Astrocyte of the spinal cord (primary cell): ENCODE data around the gene CDH6.

Experiments
- DNase-seq: peaks from one replicate; pipeline ENCODE4 v3.0.0; 2011; ENCODE audit warnings: low read depth, low spot score
- H3K4me3 ChIP-seq: 2 replicates; pipeline ENCODE4 v1.5.1; 2011; ENCODE audit warnings: low read depth, mild to moderate bottlenecking, low read length, moderate library complexity
- in situ Hi-C: cut with HindIII; loops from 2 replicates; pipeline ENCODE4 v1.10.0; 2017; ENCODE audit warnings: low sequenced_read_pairs
- TF ChIP-seq, protein P1 (sequence below): IDR thresholded peaks from 2 replicates; pipeline ENCODE4 v1.5.1; 2012; ENCODE audit warnings: low read depth, mild to moderate bottlenecking, low read length, inconsistent platforms

Gene CDH6

DNA sequence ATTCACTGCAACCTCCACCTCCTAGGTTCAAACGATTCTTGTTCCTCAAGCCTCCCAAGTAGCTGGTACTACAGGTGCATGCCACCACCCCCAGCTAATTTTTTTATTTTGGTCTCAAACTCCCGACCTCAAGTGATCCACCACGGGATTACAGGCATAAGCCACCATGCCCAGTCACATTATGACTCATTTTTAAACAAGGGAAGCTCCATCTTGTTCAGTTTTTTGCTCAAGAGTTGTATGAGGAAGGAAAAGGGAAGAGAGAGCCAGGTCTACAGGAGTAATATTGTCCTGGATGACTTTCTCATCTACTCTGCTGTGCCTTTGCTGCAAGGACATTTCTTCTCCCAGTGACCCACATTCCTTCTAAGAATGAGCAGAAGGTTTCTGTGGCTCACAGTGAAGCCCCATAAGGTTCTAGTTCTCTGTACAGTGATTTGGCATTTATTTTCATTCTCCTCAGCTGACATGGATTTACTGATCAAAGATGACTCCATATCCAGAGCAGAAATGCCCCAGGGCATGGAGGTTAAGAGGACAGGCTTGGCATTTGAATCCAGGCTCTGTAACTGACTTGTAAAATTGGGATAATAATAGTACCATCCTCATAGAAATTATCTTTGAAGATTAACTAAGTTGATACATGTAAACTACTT, 153.5 kb downstream of the CDH6 start:
- DNase-seq, result no peak
- TF ChIP-seq, protein P1, sequence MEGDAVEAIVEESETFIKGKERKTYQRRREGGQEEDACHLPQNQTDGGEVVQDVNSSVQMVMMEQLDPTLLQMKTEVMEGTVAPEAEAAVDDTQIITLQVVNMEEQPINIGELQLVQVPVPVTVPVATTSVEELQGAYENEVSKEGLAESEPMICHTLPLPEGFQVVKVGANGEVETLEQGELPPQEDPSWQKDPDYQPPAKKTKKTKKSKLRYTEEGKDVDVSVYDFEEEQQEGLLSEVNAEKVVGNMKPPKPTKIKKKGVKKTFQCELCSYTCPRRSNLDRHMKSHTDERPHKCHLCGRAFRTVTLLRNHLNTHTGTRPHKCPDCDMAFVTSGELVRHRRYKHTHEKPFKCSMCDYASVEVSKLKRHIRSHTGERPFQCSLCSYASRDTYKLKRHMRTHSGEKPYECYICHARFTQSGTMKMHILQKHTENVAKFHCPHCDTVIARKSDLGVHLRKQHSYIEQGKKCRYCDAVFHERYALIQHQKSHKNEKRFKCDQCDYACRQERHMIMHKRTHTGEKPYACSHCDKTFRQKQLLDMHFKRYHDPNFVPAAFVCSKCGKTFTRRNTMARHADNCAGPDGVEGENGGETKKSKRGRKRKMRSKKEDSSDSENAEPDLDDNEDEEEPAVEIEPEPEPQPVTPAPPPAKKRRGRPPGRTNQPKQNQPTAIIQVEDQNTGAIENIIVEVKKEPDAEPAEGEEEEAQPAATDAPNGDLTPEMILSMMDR, result no peak
- in situ Hi-C loops, result no loop called here
- H3K4me3 ChIP-seq, result no peak overlapping the region

DNA sequence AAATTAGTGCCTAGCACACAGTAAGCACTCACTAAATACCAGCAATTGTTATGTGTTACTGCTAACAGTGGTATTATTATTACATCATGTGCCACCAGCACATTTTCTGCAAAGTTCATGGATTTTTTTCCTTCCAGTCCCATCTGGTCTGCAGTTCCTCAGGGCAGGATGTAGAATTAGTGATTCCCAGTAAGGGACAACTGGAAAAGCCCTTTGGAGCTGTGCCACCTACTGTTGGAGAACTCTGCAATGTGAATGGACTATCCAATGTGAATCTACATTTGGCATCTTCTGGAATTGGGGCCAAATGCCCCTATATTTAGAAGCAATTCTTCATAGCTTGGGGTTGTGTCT, 154.0 kb downstream of the CDH6 start:
- no peak for DNase-seq
- H3K4me3 ChIP-seq, result no peak overlapping the region
- in situ Hi-C loops, result no loop called here
- TF ChIP-seq, protein P1, result no peak

DNA sequence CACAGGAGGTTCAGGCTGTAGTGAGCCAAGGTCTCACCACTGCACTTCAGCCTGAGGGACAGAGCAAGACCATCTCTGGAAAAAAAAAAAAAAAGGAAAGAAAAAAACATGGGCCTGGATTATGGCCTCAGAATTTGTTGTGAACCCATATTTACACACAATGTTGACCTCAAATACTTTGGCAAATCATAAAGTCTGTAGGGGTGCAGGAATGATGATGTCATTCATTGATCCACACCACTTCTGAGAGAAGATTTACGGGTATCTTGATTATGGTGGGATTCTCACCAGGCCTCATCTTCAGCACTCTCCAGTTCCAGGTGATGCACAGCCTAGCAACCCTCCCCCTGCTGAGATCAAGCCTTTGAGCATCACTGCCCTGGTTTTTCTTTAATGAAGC, 156.9 kb downstream of the CDH6 start:
- no peak for DNase-seq
- in situ Hi-C loops, result no loop called here
- TF ChIP-seq, protein P1, result no peak
- no peak overlapping the region for H3K4me3 ChIP-seq

DNA sequence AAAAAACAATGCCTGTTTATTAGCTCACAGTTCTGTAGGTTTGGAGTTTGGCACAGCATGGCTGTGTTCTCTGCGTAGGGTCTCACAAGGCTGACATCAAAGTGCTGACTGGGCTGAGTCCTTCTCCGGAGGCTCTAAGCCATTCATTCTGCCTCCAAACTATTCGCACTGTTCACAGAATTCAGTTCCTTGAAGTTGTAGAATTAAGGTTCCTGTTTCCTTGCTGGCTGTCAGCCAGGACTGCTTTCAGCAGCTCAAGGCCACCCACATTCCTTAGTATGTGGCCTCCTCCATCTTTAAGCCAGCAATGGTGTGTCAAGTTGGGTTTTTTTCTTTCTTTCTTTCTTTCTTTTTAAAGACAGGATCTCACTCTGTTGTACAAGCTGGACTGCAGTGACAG, 161.9 kb downstream of the CDH6 start:
- in situ Hi-C loops, result no loop called here
- no peak overlapping the region for H3K4me3 ChIP-seq
- TF ChIP-seq, protein P1, result no peak
- no peak for DNase-seq

DNA sequence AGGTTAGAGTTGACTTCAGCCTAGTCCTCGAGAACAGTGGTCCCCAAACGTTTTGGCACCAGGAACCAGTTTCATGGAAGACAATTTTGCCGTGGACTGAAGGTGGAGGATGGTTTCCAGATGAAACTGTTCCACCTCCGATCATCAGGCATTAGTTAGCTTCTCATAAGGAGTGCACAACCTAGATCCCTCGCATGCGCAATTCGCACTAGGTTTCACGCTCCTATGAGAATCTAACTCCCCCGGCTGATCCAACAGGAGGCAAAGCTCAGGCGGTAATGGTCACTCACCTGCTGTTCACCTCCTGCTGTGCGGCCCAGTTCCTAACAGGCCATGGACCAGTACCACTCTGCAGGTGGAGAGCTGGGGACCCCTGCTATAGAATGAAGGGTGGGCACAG, 163.6 kb downstream of the CDH6 start:
- DNase-seq, result no peak

DNA sequence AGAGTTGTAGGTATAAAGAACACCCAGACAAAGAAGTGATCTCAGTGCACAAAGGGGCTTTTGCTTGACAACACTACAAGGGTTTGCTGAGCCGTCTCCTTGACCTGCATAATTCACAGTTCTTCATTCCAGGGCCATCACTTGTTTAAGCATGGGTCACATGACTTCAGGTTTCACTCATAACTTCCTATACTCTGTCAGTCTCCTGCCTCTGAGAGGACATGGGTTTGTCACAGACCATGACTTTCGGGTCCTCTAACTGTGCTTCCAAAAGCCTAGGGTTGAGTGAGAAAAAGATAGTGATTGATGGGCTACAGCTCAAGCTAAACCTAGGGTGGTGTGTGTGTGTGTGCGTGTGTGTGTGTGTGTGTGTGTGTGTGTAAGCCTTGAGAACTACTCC, 166.4 kb downstream of the CDH6 start:
- no peak for DNase-seq
- no peak overlapping the region for H3K4me3 ChIP-seq
- TF ChIP-seq, protein P1, result no peak
- in situ Hi-C loops, result no loop called here

More for the DNA sequence above, 163.6 kb downstream of the CDH6 start:
- in situ Hi-C loops, result no loop called here
- H3K4me3 ChIP-seq, result no peak overlapping the region
- TF ChIP-seq, protein P1, result no peak
